Measurements from ENCODE around the gene CRHR1.

DNA sequence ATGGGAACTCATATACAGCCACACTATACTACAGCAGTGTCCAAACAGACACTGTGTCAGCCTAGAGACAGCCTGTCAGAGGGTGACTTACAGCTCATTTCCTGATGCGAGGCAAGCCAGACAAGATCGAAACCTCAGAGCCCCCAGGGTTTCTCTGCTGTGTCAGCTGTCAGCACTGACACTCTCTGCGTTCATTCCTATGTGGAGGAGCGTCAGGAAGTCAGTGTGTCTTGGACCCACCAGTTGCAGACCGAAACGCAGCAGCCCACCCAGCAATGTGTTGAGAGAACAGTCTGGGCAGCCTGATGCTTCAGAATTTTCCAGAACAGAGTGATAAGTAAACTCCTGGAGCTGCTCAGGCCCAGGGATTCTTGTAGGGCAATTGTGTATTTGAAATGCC, 89.6 kb downstream of the CRHR1 start:
- TF ChIP-seq CTCF (IDR thresholded peaks at IDR 0.05 in 8 of 11, conservative IDR thresholded peaks at IDR 0.05 in 3 of 11) (no peak), POLR2A (IDR thresholded peaks at IDR 0.05) (no peak)

All from spleen (tissue), 7 donors.